ENCODE results near the gene BCL11A.

BCL11A gene

DNA sequence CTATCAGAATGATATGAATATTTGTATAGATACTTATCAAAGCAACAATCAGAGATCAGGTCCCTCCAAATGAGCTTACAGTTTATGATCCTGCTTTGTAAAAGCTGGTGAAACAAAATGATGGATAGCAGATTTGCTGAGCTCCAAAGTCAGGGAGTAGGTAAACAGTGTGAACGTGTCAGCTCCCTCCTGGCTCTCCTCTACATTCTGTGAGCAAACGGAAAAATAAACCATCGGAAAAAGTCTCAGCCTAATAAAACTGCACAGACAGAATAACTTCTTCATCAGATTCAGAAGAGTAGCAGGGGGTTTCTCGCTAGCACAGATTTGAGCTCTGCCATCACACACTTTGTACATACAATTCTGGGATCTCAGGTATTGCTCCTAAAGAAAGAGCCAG, 51.3 kb downstream of the BCL11A start:
- DNase-seq = no peak

DNA sequence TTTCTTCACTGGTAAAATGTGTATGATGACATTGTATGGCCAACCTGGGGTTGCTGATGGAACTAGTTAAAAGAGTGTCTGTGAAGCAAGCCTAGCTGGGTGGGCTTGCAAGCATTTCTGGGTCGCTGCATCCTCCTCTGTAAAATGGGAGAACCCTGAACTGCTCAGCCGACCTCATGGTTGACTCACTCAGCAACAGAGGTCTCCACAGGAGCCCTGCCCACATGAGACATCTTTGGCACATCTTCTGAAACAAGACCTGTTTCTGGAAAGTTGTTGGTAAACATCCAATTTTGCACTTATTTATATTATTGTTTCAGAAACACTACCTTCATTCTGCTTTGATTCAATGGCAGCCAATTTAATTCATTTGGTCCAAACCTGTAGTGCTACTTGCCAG, 52.6 kb downstream of the BCL11A start:
- no peak for DNase-seq

DNA sequence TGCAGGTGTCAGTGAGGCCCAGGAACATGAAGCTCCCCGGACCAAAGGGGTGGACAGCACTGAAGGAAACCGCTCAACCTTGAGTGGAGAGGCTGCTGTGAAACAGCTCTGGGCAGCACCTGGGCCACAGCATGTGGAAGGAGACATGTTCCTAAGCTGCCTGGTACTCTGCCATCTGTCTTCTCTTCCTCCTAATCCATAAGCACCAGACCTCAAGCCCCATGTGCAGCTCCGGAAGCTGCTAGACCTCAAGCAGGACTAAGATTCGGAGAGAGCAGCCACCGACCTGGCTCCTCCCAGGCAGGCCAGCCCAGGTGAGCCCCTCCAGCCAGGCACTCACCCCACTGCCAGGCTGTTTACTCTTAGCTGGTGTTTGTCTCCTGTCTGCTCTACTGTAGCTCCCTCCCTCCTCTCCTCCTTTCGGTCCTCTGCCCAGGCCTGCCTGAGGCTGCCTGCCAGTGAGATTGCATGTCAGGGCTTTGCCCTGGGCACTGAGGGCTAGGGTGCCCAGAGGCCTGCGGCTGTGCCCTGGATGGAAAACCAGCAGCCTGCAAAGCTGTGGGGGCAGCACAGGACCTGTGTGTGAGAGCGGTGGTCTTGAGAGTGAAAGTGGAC, 53.7 kb downstream of the BCL11A start:
- DNase-seq = no peak

DNA sequence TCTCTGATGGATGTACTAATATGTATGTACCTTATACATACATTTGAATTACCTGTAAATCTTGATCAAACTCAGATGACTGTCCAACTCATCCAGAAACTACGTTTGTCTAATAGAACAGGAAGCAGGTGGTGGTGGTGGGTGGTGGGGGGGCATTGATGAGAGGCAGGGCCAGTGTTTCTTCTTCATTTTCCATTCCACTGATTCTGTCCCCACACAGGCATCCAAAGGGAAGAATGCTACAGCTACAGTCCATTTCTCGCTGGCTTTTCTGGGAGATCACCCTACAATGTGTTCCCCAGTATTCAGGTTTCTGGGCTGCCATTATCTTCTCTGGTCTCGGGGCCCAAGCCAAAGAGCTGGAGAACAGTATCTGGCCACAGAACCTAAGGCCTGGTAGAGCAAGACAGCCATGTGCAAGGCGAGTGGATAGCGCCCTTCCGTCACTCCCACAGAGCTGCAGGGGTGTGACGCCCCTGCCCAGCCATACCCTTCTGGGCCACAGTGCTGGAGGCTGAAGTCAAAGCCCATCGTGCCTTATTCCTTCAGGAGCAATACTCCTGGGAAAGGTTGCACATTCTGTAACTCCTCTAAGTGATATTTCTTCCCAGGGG, 54.5 kb downstream of the BCL11A start:
- DNase-seq = no peak

DNA sequence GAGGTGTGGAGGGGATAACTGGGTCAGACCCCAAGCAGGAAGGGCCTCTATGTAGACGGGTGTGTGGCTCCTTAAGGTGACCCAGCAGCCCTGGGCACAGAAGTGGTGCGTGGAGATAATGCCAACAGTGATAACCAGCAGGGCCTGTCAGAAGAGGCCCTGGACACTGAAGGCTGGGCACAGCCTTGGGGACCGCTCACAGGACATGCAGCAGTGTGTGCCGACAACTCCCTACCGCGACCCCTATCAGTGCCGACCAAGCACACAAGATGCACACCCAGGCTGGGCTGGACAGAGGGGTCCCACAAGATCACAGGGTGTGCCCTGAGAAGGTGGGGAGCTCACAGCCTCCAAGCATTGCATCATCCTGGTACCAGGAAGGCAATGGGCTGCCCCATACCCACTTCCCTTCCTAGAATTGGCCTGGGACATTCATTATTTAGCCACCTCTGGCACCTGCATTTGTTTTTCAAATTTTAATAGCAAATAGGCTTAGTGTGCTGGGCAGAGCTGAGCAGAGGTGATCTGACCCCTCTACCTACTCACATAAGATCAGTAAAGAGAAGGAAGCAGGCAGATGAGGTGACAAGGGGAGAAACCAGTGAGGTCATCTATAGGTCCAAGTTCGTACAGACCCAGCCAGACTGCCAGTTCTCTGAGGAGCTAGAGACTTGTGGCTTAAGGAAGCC, 55.2 kb downstream of the BCL11A start:
- no peak for DNase-seq

DNA sequence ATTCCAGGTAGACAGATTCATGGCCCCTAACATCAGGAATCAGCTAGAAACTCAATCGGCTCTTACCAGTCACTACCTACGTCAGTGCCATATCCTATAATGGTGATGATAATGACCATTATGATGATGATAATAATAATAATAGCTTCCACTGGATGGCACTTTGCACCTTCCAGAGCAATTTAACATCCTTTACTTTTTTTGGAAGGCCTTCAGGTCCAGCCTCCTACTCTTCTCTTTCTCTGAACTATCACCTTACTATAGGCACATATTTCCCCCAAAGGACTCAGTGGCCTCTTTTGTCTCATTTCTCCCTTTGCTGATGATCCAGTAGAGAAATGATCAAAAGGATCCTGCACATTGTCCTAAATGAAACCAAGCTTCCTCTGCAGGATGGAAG, 56.0 kb downstream of the BCL11A start:
- no peak for DNase-seq

DNA sequence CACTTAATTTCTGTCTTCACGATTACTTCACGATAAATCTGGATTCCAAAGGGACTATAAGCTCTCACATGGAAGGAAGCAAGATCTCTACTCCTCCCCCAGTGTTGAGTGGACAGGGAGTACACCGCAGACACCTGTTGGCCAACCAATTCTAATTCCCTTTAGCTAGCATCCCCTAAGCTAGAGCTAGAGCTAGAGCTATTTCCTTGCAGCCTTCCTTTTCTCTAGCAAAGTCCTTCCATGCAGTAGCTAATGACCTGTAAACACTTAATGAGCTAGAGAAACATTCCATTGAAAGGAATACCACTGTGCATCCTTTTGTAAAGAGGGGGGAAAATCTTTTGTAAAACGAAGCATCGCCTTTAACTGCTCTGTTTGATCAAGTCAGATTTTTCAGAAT, 56.5 kb downstream of the BCL11A start:
- no peak for DNase-seq

DNA sequence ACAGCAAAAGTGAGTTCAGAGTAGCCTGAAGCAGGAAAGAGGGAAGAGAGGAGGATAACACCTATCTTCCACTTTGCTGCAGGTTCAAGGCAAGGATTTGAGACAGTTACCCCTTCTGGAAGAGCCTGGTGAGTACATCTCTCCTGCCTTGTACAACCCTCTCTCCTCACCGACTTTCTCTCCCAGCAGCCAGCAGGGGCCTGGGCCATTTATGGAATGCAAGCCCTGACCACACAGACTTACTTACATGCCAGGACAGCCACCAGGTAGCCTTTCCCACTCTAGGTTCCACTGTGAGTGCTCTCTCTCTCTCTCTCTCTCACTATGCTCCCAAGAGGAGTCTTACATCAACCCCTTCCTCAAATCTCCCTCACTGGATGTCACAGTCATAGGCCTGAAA, 57.0 kb downstream of the BCL11A start:
- DNase-seq = no peak

DNA sequence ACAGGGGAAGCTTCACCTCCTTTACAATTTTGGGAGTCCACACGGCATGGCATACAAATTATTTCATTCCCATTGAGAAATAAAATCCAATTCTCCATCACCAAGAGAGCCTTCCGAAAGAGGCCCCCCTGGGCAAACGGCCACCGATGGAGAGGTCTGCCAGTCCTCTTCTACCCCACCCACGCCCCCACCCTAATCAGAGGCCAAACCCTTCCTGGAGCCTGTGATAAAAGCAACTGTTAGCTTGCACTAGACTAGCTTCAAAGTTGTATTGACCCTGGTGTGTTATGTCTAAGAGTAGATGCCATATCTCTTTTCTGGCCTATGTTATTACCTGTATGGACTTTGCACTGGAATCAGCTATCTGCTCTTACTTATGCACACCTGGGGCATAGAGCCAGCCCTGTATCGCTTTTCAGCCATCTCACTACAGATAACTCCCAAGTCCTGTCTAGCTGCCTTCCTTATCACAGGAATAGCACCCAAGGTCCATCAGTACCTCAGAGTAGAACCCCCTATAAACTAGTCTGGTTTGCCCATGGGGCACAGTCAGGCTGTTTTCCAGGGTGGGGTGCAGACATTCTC, 58.3 kb downstream of the BCL11A start:
- DNase-seq = no peak

DNA sequence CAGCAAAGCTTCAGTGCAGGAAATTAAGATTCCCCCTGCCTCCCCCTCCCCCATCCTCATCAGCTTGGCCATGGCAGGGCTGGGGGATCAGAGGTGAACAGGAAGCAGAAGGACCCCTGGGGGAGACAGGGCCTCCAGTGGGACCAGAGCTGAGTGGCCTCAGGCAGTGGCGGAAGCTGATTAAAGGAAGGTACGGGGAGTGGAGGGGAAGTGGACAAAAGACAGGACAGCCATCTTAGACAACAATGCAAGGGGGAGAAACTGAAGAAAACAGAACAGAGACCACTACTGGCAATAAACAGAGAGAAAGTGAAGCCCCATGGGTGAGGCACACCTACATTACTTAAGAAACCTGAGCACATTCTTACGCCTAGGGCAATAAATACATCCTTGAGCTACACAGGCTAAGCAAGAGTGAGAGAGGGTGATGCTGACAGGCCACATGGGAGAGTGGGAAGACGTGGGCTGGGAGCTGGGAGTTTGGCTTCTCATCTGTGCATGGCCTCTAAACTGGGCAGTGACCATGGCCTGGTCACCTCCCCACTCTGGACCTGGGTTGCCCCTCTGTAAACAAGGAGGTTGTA, 59.6 kb downstream of the BCL11A start:
- DNase-seq = no peak

DNA sequence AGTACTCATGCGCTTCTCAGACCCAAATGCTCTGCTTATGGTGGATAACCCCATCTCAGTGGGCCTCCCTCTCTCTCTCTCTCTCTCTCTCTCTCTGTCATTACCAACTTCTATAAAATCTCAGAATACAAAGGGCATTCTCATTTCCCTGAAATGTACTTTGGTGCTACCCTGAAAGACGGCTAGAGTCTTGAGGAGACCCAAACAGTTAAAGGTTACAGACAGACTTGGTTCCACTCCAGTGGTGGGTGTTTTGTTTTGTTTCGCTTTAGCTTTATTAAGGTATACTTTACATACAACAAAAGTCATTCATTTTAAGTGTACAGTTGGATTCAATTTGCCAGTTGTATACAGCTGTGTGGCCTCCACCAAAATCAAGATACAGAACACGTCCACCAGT, 60.9 kb downstream of the BCL11A start:
- no peak for DNase-seq

DNA sequence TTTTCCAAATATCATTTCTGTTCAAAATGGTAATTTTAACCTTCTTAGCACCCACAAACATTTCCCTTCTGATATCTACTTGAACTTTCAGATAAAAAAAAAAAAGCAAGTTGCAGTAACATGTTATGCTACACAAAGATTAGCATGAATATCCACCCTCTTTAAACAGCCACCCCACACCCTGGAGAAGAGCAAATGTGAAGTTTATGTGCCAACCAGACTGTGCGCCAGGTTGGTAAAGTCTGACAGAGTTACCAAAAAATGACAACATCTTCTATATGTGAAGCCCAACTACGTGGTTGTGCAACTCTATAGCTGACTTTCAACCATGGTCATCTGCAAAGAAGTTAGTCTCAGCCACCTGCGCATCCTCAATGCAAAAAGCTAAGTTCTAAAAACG, 62.6 kb downstream of the BCL11A start:
- DNase-seq = no peak

DNA sequence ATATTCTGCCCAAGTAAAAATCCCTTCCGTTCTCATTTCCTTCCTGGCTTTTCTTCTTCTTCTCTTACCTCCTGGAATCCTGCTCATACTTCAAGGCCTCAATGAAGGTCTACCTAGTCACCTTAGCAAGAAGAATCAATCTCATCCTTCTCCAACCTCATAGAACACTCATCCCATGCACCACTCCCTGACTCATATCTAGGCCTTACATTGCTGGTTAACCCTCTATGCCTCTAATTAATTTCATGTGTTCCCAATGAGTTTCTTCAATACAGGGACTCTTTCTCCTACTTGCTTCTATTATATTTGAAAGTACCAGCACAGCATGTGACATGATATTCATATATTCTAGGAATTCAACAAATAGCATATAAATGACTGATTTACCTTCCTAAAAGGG, 63.0 kb downstream of the BCL11A start:
- no peak for DNase-seq

DNA sequence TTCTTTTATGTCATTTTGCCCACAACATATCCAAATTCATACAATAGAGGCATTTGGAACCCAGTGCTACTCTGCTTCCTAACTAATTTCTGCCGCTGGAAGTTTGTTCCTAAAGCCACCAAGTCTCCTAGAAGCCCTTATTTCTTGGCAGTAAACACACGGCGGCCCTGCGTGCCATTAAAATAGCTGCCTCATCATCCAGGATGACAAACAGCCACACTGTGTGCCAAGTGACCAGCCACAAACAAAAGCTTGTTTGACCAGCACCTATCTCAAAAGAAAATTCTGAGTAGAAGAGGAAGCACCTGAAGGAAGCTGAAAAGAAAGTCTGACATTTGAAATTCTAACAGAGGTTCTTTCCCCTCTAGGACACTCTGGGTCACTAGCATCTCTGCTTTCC, 64.2 kb downstream of the BCL11A start:
- DNase-seq = no peak

DNA sequence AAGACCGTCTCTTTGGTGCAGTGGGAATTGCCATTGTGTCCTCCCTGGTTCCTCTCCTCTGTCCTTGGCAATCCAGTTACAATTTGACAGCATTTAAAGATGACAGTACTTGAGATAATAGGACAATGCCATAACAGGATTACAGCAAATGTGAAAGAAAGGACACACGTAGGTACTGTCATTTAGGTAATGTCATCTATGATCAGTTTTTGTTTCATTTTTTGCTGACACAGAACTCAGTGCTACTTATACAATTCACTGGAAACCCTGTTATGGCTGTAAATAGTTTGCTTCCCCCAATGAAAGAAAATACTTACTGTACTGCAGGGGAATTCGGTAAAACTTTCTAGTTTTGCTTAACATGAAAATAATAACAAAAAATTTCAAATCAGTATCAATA, 65.2 kb downstream of the BCL11A start:
- DNase-seq = no peak

DNA sequence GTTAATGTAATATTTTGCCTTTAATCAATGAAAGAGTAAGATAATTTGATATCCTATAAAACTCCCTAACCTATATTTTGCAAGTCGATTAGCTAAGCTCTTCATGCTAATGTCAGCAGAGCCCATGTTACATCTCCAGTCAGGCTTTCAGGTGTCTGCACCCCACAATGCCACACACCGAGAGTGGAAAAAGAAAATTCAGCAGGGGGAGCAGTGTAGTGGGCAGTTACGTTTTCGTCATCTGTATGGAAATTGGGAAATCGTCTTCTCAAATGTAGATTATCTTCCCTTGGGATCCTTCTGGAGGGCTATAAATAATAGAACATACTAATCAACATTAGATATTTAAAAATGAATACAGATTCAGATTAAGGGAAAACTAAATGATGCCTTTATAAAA, 66.3 kb downstream of the BCL11A start:
- no peak for DNase-seq

DNA sequence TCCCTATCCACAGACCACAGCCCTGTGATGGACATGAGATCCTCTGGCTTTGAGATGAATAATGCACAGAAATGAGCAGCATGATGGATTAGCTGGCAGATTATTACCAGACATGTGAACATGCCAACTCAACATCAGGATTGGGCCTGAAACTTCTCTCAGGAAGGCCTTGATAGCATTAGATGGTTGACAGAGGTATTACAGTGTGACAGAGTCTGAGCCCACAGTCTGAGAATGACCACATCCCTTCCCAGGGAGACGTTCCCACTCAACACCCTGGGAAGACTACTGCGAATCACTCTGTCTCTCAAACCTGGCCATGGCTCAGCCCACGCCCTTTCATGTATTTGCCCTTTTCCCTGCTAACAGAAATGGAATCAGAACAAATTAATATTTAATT, 66.9 kb downstream of the BCL11A start:
- no peak for DNase-seq

DNA sequence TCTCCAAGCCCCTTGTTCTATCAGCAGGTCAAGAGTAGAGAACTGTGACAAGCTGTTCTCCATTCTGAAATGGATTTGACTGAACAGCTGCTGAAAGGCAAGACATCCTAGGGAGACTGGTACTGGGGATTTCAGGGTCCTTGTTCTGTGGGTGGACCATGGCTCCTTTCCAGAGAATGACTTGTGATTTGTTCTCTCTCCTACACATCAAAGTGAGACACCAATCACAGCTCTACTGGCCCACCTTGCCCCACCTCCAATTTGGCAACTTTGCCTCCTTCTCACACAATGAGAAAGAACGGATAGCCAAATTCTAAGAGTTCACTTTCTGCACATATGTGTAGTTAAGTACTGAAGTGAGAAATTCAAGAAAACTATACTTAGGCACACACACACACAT, 67.4 kb downstream of the BCL11A start:
- DNase-seq = no peak

DNA sequence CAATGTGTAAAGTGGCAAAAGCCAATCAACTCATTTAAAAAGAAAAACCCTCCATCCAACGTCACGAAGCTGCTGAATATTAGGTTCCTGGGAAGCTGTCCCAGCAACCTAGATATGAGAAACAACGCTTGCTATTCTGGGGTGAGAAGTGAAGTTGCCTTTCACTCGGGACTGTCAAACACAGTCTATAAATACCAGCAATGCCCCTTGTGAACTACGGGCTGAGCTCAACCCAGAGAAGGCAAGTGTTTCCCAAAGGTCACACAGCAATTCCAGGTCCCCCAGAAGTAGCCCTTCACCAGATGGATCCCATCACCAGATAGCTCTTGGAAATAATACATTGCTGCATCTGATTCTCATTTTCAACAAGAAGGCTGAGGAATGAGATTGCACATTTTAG, 67.9 kb downstream of the BCL11A start:
- no peak for DNase-seq

DNA sequence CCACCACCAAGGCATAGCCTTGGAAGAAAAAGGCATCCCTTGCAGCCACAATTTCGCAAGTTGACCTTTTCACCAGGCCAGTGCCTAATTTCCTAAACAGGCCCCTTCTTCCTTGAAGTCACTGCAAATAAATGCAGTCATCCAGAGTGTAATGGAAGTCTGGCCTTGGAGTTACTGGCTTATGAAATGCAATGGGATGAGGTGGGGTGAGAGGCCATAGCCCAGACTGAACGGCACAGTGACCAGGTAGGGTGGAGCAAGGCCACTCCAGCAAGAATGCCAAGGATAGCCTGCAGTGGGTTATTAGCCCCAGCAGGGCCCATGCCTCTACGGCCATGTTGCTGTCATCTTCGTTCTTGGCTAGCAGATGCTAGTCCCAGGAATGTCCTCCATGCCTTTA, 68.4 kb downstream of the BCL11A start:
- DNase-seq = no peak

DNA sequence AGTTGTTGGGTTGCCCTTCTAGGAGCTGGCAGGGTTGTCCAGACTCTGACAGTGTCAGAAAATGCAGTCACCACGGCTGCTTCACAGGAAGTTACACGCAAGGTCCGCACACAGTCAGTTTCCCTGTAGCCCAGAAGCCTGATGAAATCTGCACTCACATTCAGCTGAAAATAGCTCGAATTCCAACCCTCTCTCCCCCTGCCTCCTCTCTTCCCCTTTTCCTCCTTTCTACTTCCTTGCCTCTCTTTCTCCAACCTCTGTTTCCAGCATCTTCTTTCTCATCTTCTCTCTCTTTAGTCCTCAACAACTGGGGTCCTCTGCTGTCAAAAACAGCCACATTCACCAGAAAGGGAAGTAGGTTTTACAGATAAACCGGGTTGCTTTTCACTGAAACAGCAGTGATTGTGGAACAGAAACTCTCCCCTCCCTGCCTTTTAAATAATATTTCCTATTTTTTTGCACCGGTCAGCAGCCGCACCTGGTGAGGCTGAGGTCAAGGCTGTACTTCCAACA, 69.3 kb downstream of the BCL11A start:
- no peak for DNase-seq

DNA sequence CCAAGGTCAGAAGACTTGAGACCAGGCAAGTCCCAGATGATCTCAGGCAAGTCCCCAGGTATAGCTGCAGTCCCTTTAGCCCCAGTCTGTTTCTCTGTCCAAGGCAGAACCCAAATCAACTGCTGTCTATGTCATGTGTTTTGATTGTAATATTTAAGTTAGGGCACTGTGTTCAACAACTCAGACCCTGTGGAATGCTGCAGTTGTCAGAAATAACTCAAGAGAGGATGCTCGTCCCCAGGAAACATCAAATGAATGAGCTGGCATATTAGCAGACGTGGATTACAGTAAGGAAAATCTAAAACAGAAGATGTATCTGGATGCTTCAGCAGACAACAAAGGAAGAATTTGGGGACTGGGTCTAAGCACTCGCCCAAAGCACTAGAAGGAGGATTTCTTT, 70.1 kb downstream of the BCL11A start:
- DNase-seq = no peak

DNA sequence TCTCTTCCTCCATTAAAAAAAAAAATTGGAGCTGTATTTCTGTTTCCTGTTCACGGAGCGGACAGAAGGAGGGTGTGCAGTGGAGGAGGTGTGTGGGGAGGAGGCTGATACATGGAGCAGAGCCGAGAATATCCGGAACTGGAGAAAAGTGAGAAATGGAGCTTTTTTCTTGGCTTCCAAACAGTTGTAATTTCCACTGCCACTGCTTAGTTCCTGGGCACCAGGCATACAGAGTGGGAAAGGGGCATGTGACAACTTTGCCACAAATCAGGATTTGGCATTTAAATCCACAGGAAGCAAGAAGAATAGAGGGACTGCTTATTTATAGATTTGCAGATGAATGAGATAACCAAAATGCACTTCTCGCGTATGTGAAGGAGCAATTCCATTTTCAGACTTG, 71.2 kb downstream of the BCL11A start:
- no peak for DNase-seq

DNA sequence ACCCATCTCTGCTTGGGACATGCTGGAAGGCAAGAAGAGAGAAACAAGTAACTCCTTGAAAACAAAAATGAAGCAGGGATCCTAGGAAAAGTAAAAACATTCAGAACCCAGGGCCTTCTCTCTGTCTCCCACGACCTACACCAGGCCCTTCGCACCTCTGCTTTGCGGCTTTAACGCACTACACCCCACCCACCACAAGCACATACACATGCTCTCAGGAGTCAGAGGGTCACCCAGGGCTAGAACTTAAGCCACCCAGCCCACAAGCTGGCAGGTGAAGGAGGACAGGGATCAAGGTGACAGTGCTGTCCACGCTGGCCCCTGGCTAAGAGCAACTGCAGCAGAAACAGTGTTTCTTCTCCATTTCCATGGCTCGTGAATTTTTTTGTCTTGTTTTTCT, 72.2 kb downstream of the BCL11A start:
- DNase-seq = no peak
